DMS 273 treated with DMSO at 0.1 percent for 48 hours (cell line): ENCODE data around the gene ZNF385D.

Source experiments
- DNase-seq: peaks from one replicate; lab custom pipeline; 2025; lab: John Stamatoyannopoulos, UW

The ZNF385D gene

DNA sequence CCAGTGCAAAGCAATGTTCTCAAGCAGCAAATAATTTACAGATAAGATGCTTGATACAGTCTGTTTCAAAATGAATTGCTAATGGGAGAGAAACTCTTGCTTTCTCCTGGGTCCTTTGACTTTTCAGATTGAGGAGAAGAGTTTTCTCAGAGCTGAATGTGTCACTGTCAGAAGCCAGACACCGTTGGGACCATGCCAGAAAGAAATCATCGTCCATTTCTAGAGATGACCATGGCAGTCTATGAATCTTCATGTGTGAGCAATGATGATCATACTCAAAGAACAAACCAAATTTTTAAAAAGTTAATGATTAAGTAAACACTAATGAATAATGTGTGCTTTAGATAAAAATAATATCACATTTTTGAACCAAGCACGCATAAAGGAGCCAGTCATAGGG lies 77.6 kb downstream of the ZNF385D start:
- DNase-seq: no peak

- no peak for DNase-seq
Measured at GRCh38 chr3:21672303-21672702, 78.7 kb downstream of the ZNF385D start.

DNA sequence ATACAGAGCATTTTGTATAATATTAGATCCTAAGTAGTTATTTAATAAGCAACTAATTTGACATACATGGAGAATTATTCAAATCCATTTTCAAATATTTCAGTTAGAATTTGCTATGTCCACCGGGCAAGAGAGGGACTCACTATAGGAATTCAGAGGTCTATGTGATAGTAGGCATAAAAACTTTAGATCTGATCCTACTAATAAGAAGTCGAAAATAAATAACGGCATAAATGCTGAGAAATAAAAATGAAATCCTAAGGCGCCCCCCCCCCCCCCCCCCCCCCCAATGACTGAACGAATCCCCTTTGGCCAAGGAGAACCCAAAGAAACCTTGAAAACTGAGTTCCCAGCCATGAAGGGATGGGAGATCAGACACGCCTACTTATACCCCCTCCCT lies 80.6 kb downstream of the ZNF385D start:
- DNase-seq: no peak

GRCh38 chr3:21668012-21668411 lies 83.0 kb downstream of the ZNF385D start:
- DNase-seq: no peak

- no peak for DNase-seq
Measured at GRCh38 chr3:21665444-21666100, 85.4 kb downstream of the ZNF385D start.

- no peak for DNase-seq
Measured at GRCh38 chr3:21664996-21665395, 86.0 kb downstream of the ZNF385D start.

GRCh38 chr3:21662403-21662802 lies 88.6 kb downstream of the ZNF385D start:
- no peak for DNase-seq

DNA sequence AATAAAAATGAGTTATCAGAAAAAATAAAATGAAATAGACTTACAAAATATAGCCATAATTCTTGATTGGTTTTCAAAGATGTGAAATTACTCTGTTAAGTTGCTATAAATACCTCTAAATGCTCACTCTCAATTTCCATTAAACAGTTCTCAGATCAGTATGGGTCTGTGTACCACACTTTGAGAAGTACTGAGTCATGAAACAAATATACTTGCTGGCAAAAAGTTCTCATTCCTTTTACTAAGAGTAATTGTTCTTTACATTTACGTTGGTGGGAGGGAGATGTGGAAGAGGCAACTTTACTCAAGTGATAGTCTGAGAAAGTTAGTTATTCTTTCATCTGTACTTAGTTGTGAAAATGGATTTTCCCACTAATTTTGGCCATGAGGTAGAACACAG lies 96.3 kb downstream of the ZNF385D start:
- DNase-seq: no peak

- DNase-seq: no peak
Measured at GRCh38 chr3:21654241-21654640, 96.8 kb downstream of the ZNF385D start.

DNA sequence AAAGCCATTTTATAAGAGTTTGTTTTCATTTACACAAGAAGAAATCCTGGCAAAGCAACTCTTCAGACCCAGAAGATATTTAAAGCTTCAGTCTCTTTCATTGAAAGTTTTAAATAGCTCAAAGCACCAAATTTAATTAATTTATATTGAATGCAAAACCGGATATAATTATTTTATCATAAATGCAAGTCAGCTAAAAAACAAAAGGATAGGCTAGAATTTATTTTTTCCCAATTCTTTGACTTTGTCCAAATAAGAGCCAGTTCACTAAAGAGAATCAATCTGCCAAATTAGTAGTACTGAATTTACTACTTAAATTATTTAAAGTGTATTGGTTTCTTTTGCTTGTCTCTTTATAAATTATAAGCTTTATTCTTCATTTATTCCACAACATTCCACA lies 101.5 kb downstream of the ZNF385D start:
- DNase-seq: no peak

DNA sequence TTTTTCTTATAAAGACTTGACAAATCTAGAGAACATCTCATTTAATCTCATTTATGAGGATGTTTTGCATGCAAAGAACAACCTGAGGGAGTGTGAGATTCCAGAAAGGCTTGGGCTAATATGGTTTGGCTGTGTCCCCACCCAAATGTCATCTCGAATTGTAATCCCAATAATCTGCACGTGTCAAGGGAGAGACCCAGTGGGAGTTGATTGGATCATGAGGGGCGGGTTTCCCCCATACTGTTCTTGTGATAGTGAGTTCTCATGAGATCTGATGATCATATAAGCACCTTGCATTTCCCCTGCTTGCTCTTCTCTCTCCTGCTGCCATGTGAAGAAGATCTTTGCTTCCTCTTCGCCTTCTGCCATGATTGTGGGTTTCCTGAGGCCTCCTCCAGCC lies 103.0 kb downstream of the ZNF385D start:
- no peak for DNase-seq

DNA sequence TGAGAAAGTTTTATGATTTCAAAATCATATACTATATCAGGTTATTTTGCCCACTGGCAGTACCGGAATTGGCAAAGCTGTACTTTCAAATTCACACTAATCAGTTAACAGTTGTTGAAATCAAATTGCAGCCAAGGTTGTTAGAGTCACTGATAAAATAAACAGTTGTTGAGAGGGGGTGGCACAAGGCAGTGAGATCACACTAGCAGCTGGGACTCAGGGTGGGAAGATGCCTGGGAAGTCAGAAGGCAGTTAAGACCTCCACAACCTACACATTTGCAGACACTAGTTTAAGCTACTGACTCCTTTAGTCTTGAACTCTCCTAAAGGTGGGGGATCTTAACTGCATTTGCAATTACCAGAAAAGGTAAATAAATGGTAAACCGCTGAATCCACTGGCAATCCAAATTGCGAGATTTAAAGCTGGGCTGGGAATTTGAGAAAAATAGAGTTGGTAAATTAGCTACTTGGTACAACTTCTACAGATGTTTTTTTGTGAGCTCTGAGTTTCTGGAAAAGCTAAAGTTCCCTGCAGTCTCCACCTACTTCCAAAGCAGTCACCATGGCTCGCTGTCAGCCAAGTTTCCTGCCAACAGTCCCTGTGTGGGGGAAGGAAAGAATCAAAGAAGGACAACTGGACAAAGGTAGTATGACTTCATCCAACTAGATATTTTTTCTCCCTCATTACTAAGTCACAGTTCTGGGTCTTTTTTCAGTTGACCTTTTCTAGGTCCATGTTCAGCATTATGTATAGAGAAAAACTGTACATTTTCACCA lies 105.7 kb downstream of the ZNF385D start:
- no peak for DNase-seq

DNA sequence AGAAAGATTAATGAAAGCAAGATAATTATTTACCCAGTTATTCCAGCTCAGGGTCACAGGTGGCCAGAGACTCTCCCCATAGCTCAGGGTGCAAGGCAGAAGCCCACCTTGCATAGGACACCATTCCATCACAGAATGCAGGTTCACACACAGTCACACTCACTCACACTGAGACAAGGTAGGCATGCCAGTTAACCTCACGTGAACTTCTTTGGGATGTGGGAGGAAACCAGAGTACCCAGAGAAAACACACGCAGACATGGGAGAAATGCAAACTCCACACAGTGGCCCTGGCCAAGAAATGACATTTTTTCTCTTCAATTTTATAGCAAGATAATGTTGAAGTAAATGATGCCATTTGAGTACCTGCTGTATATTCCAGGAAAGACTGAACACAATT lies 106.7 kb downstream of the ZNF385D start:
- no peak for DNase-seq

GRCh38 chr3:21643752-21644151 lies 107.3 kb downstream of the ZNF385D start:
- no peak for DNase-seq

DNA sequence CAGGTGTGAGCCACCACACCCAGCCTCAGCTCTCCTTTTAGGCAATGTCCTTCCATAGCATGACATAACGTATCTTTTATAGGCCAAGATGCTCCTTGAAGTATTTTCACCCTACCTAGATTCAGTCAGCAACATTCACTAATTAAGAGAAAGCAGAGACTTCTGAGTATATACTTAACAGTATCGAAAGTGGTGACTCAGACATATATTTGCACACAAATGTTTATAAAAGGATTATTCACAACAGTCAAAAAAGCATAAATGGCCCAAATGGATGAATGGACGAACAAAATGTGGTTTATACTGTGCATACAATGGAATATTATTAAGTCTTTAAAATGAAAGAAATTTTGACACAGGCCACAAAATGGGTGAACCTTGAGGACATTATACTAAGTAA lies 108.6 kb downstream of the ZNF385D start:
- no peak for DNase-seq

- DNase-seq: no peak
Measured at GRCh38 chr3:21641959-21642358, 109.1 kb downstream of the ZNF385D start.

DNA sequence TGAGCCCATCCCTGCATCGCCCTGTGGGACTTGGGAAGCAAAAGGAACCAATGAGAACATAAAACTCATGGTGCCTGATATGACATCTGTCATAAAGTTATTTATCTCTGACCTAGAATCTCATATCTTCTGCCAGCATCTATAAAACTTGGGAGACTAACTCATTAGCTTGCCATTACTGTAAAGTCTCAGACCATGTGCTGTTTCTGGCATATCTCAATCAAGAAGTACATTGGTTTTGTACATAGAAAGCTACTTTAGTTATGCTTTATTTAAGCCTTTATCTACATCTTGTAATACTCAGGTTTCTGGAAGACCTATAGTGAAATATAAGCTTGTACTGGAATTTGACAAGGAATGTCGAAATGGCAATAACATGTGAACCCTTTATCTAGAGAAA lies 112.5 kb downstream of the ZNF385D start:
- no peak for DNase-seq

DNA sequence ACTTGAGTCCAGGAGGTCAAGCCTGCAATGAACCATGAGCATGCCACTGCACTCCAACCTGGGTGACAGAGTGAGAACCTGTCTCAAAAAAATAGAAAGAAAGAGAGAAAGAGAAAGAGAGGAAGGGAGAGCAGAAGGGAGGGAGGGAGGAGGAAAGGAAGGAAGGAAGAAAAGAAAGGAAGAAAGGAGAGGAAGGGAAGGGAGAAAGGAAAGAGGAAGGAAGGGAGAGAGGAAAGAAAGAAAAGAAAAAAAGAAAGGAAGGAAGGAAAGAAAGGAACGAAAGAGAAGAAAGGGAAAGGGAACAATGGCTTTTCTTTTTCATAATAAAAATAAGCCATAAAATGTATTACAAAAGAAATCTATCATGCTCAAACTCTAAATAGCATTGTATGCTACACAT lies 116.9 kb downstream of the ZNF385D start:
- no peak for DNase-seq

DNA sequence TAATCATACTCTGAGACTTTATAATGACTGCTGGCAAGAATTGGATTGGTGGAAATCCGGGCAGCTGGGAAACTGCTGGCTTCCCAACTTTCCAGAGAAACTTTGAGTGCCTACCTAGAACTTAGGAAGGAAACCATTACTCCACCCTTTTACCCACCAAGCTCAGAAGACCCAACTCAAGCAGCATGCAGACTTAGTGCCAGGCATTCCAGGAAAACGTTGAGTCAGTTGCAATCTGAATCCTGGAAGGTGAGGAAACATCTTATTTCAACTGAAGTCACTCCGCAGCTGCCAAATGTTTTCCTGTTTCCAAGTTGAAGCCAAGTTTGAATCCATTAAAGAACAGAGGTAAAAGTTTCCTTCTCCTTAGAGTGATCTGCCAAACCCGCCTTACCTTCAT lies 126.5 kb downstream of the ZNF385D start:
- no peak for DNase-seq

DNA sequence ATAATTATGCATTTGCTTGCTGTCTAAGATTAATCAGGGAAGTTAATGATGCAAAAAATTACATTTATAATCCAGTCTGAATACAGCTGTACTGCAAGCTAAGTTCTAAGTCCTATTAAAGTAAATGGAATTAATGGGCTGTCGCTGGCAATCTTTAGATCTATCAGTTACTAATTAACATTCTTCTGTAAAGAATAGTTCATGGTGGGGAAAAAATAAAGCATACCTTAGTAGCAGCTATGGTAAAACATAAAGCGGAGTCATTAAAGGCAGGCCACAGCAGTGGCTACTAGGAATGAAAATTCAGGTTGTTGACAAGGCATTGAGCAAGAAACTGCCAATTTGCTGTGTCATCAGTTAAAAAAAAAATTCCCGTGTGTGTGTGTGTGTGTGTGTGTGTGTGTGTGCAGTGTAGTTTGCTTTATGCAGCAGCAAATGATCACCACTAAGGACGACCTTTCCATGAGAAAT lies 129.8 kb downstream of the ZNF385D start:
- DNase-seq: no peak

- no peak for DNase-seq
Measured at GRCh38 chr3:21620511-21621155, 130.4 kb downstream of the ZNF385D start.

GRCh38 chr3:21618695-21619094 lies 132.3 kb downstream of the ZNF385D start:
- DNase-seq: no peak

GRCh38 chr3:21613372-21614070 lies 137.5 kb downstream of the ZNF385D start:
- DNase-seq: no peak
